Subcutaneous abdominal adipose tissue (tissue), 5 donors: ENCODE measurements around the gene COL4A2.
A peak's percentile ranks its signal among the peaks of the same experiment; 100 is the strongest.

Source experiments
- H3K27ac ChIP-seq: one replicate; pipeline ENCODE4 v1.7.0; 2013; ENCODE audit warnings: low read depth, mild to moderate bottlenecking, inconsistent platforms, low read length, moderate library complexity
- H3K27me3 ChIP-seq, 5 donors: one replicate each; pipeline ENCODE4 v1.7.0; 2013; ENCODE audit warnings: low read length in 5 of 5, inconsistent platforms in 1 of 5; ENCODE audit not compliant: control insufficient read depth in 5 of 5, insufficient read depth in 4 of 5
- H3K36me3 ChIP-seq, 5 donors: one replicate each; pipeline ENCODE4 v1.7.0; 2013; ENCODE audit warnings: low read length in 5 of 5; ENCODE audit not compliant: control insufficient read depth in 5 of 5, insufficient read depth in 5 of 5
- H3K4me1 ChIP-seq, 5 donors: one replicate each; pipeline ENCODE4 v1.7.0; 2013; ENCODE audit warnings: low read length in 5 of 5, mild to moderate bottlenecking in 3 of 5, moderate library complexity in 1 of 5; ENCODE audit not compliant: control insufficient read depth in 5 of 5, insufficient read depth in 5 of 5
- H3K4me3 ChIP-seq, 5 donors: one replicate each; pipeline ENCODE4 v1.7.0; 2013; ENCODE audit warnings: low read length in 5 of 5, low read depth in 1 of 5
- H3K9ac ChIP-seq, 5 donors: one replicate each; pipeline ENCODE4 v1.7.0; 2013; ENCODE audit warnings: low read length in 5 of 5, mild to moderate bottlenecking in 4 of 5, moderate library complexity in 3 of 5
- H3K9me3 ChIP-seq, 5 donors: one replicate each; pipeline ENCODE4 v1.7.0; 2013; ENCODE audit warnings: low read length in 5 of 5; ENCODE audit not compliant: control insufficient read depth in 5 of 5
- donor health status: healthy.
- donor health status: healthy.
- donor health status: healthy.
- donor health status: healthy.
- donor health status: healthy.

Gene COL4A2

DNA sequence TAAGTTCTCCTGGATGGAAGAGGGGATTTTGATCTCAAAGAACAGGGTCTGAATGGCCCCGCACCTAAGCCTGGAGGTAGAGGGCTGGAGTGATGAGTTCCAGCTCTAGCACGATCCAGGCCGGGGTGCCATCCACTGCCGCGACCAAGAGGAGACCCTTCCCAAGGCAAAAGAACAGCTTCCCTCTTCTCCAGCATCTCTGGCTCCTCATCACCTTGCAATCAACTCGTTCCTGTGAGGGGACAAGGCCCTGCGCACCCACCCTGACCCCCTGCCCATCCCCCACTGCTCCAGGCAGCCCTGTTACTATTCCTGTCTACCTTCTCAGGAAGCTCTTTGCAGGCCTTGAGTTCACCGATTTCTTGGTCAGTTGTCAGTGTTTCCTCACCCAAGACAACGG lies 17.9 kb upstream of the COL4A2 start:
- H3K9ac ChIP-seq, result no peak overlapping the region
- H3K9me3 ChIP-seq, result no peaks in the 10 kb centered on the region
- peaks cover 12 to 74% (median 66%) of the 10 kb centered on the region in 5 donors for H3K4me1 ChIP-seq
- H3K36me3 ChIP-seq, result peaks cover 0 to 48% (median 31%) of the 10 kb centered on the region in 5 donors
- H3K27me3 ChIP-seq, result no peaks in the 10 kb centered on the region
- no peak overlapping the region for H3K4me3 ChIP-seq
- no peak overlapping the region for H3K27ac ChIP-seq

DNA sequence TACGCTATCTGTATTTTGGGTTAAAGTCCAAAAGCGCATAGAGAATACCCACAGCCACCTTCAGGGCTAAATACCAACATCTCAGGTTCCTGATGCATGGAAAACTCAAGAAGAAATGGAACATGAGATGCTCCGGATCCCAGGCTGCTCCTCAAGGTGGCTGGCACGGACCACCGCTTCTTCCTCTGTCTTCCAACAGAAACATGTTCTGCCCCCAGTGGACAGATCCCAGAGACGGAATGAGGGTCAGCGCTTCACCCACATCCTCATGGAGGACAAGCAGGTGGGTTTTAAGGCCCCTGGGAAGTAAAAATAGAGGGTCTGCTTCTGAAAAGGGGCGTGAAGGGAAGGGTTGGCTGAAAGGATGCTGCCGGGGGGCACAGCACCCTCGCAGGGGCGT lies 17.4 kb upstream of the COL4A2 start:
- peak overlapping the region; percentile 82 for H3K27ac ChIP-seq
- peaks cover 16 to 76% (median 66%) of the 10 kb centered on the region in 5 donors for H3K4me1 ChIP-seq
- no peak overlapping the region for H3K4me3 ChIP-seq
- no peaks in the 10 kb centered on the region for H3K27me3 ChIP-seq
- H3K9ac ChIP-seq, result no peak overlapping the region
- peaks cover 0 to 47% (median 31%) of the 10 kb centered on the region in 5 donors for H3K36me3 ChIP-seq
- no peaks in the 10 kb centered on the region for H3K9me3 ChIP-seq

DNA sequence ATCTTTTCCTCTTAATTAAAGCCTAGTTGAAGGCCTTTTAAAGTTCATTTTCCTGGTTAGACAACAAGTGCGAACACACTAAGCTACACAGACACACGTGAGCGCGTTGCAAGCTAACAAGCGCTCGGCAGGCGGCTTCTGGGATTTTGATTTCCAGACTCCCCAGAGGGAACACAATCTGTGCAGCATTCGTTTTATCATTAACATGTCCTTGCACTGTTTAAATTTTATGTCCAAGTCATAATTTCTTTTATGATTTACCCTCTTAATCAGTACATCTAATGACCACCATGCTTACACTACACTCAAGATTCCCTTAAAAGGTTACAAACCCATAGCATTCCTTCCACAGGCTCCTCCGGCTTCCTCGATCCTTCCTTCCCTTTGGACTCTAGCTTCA lies 16.9 kb upstream of the COL4A2 start:
- H3K27ac ChIP-seq, result peak overlapping the region; percentile 82
- H3K9me3 ChIP-seq, result no peaks in the 10 kb centered on the region
- H3K36me3 ChIP-seq, result peaks cover 0 to 47% (median 31%) of the 10 kb centered on the region in 5 donors
- H3K4me1 ChIP-seq, result peaks cover 16 to 76% (median 68%) of the 10 kb centered on the region in 5 donors
- H3K9ac ChIP-seq, result no peak overlapping the region
- H3K4me3 ChIP-seq, result no peak overlapping the region
- no peaks in the 10 kb centered on the region for H3K27me3 ChIP-seq

DNA sequence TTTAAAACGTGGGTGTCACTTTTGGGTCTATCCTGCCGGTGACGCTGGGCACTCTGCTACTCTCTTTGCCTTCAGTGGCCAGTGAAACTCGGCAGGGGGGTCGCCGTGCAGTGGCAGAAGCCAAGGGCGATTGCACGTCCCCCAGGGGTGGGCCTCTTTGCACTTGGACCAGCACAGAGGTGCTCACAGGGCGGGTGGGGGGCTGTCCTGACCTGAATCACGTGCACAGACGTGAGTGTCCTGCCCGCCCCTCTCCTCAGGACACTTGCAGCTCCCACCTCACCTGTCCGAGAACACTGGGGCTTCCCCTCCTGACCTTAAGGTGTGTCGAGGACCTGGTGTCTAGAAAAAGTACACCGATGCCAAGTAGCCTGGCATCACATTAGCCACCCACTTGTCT lies 16.3 kb upstream of the COL4A2 start:
- Histone ChIP-seq H3K4me1 (peaks cover 16 to 75% (median 70%) of the 10 kb centered on the region in 5 donors), H3K27ac (peak overlapping the region; percentile 82)

DNA sequence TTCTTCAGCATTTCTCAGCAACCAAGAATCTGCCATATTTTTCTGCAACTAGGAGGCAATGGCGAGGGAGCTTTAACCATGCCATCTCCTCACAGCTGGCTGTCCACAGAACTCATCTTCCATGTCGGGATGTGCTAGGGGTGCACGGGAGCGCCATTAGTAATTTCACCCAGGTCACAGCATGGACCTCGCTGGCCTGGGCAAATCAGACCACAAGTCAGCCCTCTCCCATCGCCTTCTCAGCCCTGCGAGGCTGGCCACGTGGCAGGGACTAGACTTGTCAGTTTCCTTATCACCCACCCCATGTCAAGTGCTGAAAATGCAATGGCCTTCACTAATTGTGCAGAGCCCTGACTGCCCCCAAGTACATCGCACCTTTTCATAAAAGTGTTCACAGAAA lies 15.8 kb upstream of the COL4A2 start:
- Histone ChIP-seq H3K36me3 (peaks cover 0 to 42% (median 23%) of the 10 kb centered on the region in 5 donors), H3K4me1 (peaks cover 14 to 75% (median 69%) of the 10 kb centered on the region in 5 donors), H3K9ac (no peak overlapping the region), H3K27ac (peak overlapping the region; percentile 82), H3K4me3 (no peak overlapping the region), H3K9me3 (no peaks in the 10 kb centered on the region), H3K27me3 (no peaks in the 10 kb centered on the region)

More for the DNA sequence above, 16.3 kb upstream of the COL4A2 start:
- H3K27me3 ChIP-seq, result no peaks in the 10 kb centered on the region
- H3K36me3 ChIP-seq, result peaks cover 0 to 46% (median 28%) of the 10 kb centered on the region in 5 donors
- no peak overlapping the region for H3K9ac ChIP-seq
- no peaks in the 10 kb centered on the region for H3K9me3 ChIP-seq
- no peak overlapping the region for H3K4me3 ChIP-seq

DNA sequence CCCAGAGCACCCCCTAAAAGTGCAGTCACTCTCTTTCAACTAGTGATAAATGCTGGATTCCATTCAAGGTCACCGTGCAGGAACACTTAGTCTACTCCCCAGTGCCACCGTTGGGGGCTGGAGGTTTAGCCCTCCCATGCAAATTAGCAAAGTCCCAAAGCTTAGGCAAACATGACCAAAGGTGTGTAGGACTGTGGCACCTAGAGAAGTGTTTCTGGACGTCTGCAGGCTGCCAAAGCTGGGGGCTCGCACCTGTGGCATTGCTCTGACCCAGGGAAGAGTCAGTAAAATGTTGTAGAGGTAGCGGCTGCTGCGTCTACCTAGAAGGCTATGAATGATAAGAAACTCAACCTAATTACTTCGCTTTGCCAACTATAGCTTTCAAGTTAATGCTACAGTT lies 14.0 kb upstream of the COL4A2 start:
- Histone ChIP-seq H3K27ac (peak overlapping the region; percentile 82), H3K4me1 (peaks cover 12 to 72% (median 63%) of the 10 kb centered on the region in 5 donors)

DNA sequence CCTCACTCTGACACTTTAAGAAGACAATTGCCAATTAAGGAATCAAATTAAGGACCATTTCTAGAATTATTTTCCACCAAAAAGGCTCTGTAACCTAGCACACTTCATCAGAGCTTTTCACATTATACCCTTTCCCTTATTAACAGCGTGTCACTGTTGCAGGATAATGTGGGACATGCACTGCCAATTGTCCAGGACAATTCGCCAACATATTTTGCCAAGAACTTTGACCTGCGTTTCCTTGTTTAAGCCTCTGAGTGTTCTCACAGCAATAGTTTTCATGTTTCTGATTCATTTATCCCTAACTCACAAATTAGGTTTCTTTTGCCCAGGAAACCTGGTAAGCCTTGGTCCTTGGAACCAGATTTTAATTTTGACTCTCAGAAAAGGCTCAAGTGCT lies 13.4 kb upstream of the COL4A2 start:
- peaks cover 0 to 31% (median 22%) of the 10 kb centered on the region in 5 donors for H3K36me3 ChIP-seq
- no peaks in the 10 kb centered on the region for H3K27me3 ChIP-seq
- peak overlapping the region in 1 of 5 donors; percentile 15 for H3K4me3 ChIP-seq
- H3K4me1 ChIP-seq, result peaks cover 12 to 77% (median 69%) of the 10 kb centered on the region in 5 donors
- peak overlapping the region in 3 of 5 donors; percentile 12 to 67 (median 22) for H3K9ac ChIP-seq
- H3K27ac ChIP-seq, result peak overlapping the region; percentile 82
- no peaks in the 10 kb centered on the region for H3K9me3 ChIP-seq

More for the DNA sequence above, 14.0 kb upstream of the COL4A2 start:
- Histone ChIP-seq H3K36me3 (peaks cover 0 to 31% (median 22%) of the 10 kb centered on the region in 5 donors), H3K4me3 (no peak overlapping the region), H3K9me3 (no peaks in the 10 kb centered on the region), H3K27me3 (no peaks in the 10 kb centered on the region), H3K9ac (no peak overlapping the region)

DNA sequence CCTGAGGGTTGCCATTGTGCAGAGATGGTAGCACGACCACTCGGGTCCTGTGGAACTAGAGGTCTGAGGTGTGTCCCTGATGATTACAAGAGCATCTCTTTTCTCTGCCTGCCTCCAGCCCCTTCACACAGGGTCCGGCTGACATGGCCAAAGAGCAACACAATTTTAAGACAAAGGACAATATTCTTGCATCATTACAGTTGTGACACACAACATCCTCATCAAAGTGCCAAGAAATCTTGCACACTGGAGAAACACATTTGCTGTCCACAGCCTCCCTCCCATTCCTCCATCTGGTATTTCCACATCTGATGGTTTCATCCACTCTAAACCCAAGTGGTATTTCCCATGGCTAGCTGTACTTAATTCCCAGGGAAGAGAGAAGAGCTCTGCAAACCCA lies 12.9 kb upstream of the COL4A2 start:
- Histone ChIP-seq H3K4me3 (peak overlapping the region in 1 of 5 donors; percentile 15), H3K36me3 (peaks cover 0 to 29% (median 18%) of the 10 kb centered on the region in 5 donors), H3K27me3 (no peaks in the 10 kb centered on the region), H3K9ac (peak overlapping the region in 3 of 5 donors; percentile 12 to 67 (median 22)), H3K4me1 (peaks cover 12 to 82% (median 74%) of the 10 kb centered on the region in 5 donors), H3K27ac (peak overlapping the region; percentile 82), H3K9me3 (no peaks in the 10 kb centered on the region)

DNA sequence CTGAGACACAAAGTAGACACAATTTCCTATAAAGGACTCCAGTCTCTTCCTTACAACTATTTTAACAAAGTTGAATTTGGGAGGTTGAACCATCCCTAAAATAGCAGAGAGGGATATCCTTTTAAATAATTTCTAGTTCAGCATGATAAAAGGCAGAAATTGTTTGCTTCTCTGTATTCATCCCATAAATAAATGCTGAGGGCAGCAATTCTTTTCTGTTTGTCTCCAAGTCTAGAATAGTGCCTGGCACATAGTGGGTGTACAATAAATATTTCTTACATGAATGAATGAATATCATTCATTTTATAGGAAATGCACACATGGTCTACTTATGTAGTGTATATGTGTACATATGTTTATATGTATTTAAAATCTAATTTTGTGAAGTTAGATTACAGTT lies 12.5 kb upstream of the COL4A2 start:
- H3K4me1 ChIP-seq, result peaks cover 12 to 87% (median 78%) of the 10 kb centered on the region in 5 donors
- peak overlapping the region in 3 of 5 donors; percentile 2 to 30 (median 3) for H3K9ac ChIP-seq
- H3K9me3 ChIP-seq, result no peaks in the 10 kb centered on the region
- no peak overlapping the region for H3K4me3 ChIP-seq
- peak overlapping the region; percentile 82 for H3K27ac ChIP-seq
- peaks cover 0 to 29% (median 16%) of the 10 kb centered on the region in 5 donors for H3K36me3 ChIP-seq
- no peaks in the 10 kb centered on the region for H3K27me3 ChIP-seq

DNA sequence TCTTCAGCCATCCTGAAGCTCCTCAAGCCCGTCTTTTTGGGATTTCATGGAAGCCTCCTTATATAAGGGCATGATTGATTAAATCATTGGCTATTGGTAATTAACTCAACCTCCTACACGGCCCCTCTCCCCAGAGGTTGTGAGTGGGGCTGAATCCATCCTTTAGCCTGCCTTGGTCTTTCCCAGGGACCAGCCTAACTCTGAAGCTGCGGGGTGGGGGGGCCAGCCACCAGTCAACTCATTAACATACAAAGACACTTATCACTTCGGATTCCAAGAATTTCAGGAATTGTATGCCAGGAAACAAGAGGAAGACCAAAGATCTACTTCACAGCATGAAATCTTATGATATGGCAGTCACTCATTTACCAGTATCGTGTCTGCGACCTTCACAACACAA lies 10.1 kb upstream of the COL4A2 start:
- H3K4me1 ChIP-seq, result peaks cover 20 to 93% (median 86%) of the 10 kb centered on the region in 5 donors
- H3K4me3 ChIP-seq, result no peak overlapping the region
- no peaks in the 10 kb centered on the region for H3K9me3 ChIP-seq
- peaks cover 0 to 16% (median 3%) of the 10 kb centered on the region in 5 donors for H3K36me3 ChIP-seq
- no peaks in the 10 kb centered on the region for H3K27me3 ChIP-seq
- H3K9ac ChIP-seq, result peak overlapping the region in 2 of 5 donors; percentile 20 to 43
- H3K27ac ChIP-seq, result peak overlapping the region; percentile 82
